AG09319 (cell line): ENCODE data around the gene UTRN.

ENCODE experiments used
- DNase-seq: peaks from one replicate; pipeline ENCODE4 v3.0.0-alpha.2; 2010; ENCODE audit warnings: low read depth; ENCODE audit errors: extremely low read depth
- CTCF ChIP-seq: IDR thresholded peaks from 2 replicates; pipeline ENCODE4 v1.5.1; 2011; ENCODE audit warnings: low read depth, mild to moderate bottlenecking, inconsistent platforms, low read length, moderate library complexity

UTRN gene

GRCh38 chr6:144314562-144314961 is 29.4 kb downstream of the UTRN start:
- DNase-seq: no peak
- TF ChIP-seq CTCF: no peak

- TF ChIP-seq CTCF: no peak
- no peak for DNase-seq
Observed at GRCh38 chr6:144315226-144315980, 30.3 kb downstream of the UTRN start.

- no peak for TF ChIP-seq CTCF
- DNase-seq: no peak
Observed at GRCh38 chr6:144315981-144316861, 31.1 kb downstream of the UTRN start.

- TF ChIP-seq CTCF: no peak
- no peak for DNase-seq
Observed at GRCh38 chr6:144316862-144317195, 31.7 kb downstream of the UTRN start.

- DNase-seq: peak; percentile 22
Observed at GRCh38 chr6:144317736-144318135, 32.6 kb downstream of the UTRN start.

GRCh38 chr6:144319211-144319610 is 34.1 kb downstream of the UTRN start:
- TF ChIP-seq CTCF: no peak
- no peak for DNase-seq

More at GRCh38 chr6:144317736-144318135, 32.6 kb downstream of the UTRN start:
- TF ChIP-seq CTCF: no peak

- TF ChIP-seq CTCF: no peak
- DNase-seq: no peak
Observed at GRCh38 chr6:144320741-144321140, 35.6 kb downstream of the UTRN start.
